ENCODE results near the gene PIP5K1B. TPM values are rescaled to one million over a fixed set of nuclear protein-coding genes. Genes with fewer than 3 reads are reported as not detected.

PIP5K1B gene
- total and polyA plus RNA-seq, 10 of the 15 experiments (the other 5 are each of a cell fraction or from before 2014, with no cell fraction given), result 6.8 to 16.3 (median 10.6) TPM

GRCh38 chr9:68744426-68744825 is 39.4 kb downstream of the PIP5K1B start:
- SMC1A ChIA-PET (ENCODE audit: uncharacterized antibody, unreplicated experiment), result interaction anchor here (0.8 to 1.8 kb wide), 2 partner anchors 16 to 169 kb away, joined by 3 to 4 read pairs; no protein-coding TSS in a partner anchor

GRCh38 chr9:68746525-68746924 is 41.5 kb downstream of the PIP5K1B start:
- Histone ChIP-seq H3K4me3 (no peak overlapping the region), H3K27ac (ENCODE audit: control insufficient read depth, insufficient read depth) (no peak overlapping the region), H3K9ac (ENCODE audit: control insufficient read depth, insufficient read depth, low read length) (no peak overlapping the region), H3K36me3 (ENCODE audit: control insufficient read depth in 2 of 2, insufficient read depth in 2 of 2, low read length in 1 of 2) (no peaks in the 10 kb centered on the region; a peak in 1 of 4 replicates), H3K4me1 (ENCODE audit: control insufficient read depth, insufficient read depth, low read length) (no peaks in the 10 kb centered on the region), H3K79me2 (ENCODE audit: control insufficient read depth, insufficient read depth, low read length) (no peaks in the 10 kb centered on the region), H3K4me2 (ENCODE audit: control insufficient read depth, insufficient read depth) (no peak overlapping the region), H3K9me3 (replicated peaks; ENCODE audit: control insufficient read depth, insufficient read depth, low read length) (no peaks in the 10 kb centered on the region), H3K27me3 (replicated peaks in 1 of 2; ENCODE audit: control insufficient read depth in 2 of 2, insufficient read depth in 2 of 2, low read length in 1 of 2) (no peaks in the 10 kb centered on the region), H4K20me1 (ENCODE audit: control insufficient read depth, insufficient read depth) (no peaks in the 10 kb centered on the region; the same call in 1 of the 2 replicates), H2AFZ (ENCODE audit: control insufficient read depth, low read depth, low read length) (no peak overlapping the region)
- ChIA-PET POLR2A (no interaction called here), SMC1A (ENCODE audit: uncharacterized antibody, unreplicated experiment) (interaction anchor here (0.6 to 0.8 kb wide), 2 partner anchors 14 to 123 kb away, joined by 3 read pairs; no protein-coding TSS in a partner anchor), RAD21 (ENCODE audit: unreplicated experiment) (no interaction called here), CTCF (interaction anchor here (0.6 kb wide), 1 partner anchor 11 kb away, joined by 3 read pairs; no protein-coding TSS in a partner anchor)
- in situ Hi-C loops (cut with MboI) (no loop called here), intact Hi-C loops (cut with micrococcal nuclease; ENCODE audit: unreplicated experiment) (no loop called here)
- WGBS (ENCODE audit: insufficient coverage, insufficient replicate concordance, low lambda C conversion rate, missing lambda C conversion rate), result 96% methylated on average over 2 of the region's 2 CpGs
- ATAC-seq (no peak), DNase-seq (ENCODE audit: low read depth, low spot score) (no peak), FAIRE-seq (no peak)
- BruUV-seq (replicated peaks), result no TSS peak
- TF ChIP-seq ZNF207 (IDR thresholded peaks at IDR 0.05; ENCODE audit: borderline replicate concordance) (no peak), ZNF217 (IDR thresholded peaks at IDR 0.05) (no peak), YY1 (IDR thresholded peaks at IDR 0.05; ENCODE audit: low read depth, low read length) (no peak), ATF2 (IDR thresholded peaks at IDR 0.05; ENCODE audit: low read length) (no peak), MTA2 (IDR thresholded peaks at IDR 0.05; ENCODE audit: low read depth) (no peak), ZNF622 (IDR thresholded peaks at IDR 0.05) (no peak), LARP7 (IDR thresholded peaks at IDR 0.05) (no peak), SMARCA5 (IDR thresholded peaks at IDR 0.05) (no peak), IKZF1 (conservative IDR thresholded peaks at IDR 0.05) (no peak), NFYB (IDR thresholded peaks at IDR 0.05; ENCODE audit: insufficient read depth, low read depth, low read length) (no peak), ATF7 (IDR thresholded peaks at IDR 0.05; ENCODE audit: low read depth) (no peak)
- TF ChIP-seq, protein P1, sequence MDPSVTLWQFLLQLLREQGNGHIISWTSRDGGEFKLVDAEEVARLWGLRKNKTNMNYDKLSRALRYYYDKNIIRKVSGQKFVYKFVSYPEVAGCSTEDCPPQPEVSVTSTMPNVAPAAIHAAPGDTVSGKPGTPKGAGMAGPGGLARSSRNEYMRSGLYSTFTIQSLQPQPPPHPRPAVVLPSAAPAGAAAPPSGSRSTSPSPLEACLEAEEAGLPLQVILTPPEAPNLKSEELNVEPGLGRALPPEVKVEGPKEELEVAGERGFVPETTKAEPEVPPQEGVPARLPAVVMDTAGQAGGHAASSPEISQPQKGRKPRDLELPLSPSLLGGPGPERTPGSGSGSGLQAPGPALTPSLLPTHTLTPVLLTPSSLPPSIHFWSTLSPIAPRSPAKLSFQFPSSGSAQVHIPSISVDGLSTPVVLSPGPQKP (IDR thresholded peaks at IDR 0.05; ENCODE audit: low read depth, low read length), result no peak
- TF ChIP-seq, protein P2, sequence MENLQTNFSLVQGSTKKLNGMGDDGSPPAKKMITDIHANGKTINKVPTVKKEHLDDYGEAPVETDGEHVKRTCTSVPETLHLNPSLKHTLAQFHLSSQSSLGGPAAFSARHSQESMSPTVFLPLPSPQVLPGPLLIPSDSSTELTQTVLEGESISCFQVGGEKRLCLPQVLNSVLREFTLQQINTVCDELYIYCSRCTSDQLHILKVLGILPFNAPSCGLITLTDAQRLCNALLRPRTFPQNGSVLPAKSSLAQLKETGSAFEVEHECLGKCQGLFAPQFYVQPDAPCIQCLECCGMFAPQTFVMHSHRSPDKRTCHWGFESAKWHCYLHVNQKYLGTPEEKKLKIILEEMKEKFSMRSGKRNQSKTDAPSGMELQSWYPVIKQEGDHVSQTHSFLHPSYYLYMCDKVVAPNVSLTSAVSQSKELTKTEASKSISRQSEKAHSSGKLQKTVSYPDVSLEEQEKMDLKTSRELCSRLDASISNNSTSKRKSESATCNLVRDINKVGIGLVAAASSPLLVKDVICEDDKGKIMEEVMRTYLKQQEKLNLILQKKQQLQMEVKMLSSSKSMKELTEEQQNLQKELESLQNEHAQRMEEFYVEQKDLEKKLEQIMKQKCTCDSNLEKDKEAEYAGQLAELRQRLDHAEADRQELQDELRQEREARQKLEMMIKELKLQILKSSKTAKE (IDR thresholded peaks at IDR 0.05; ENCODE audit: low read depth, poor library complexity, severe bottlenecking), result no peak

More at GRCh38 chr9:68744426-68744825, 39.4 kb downstream of the PIP5K1B start:
- ChIA-PET CTCF (no interaction called here), RAD21 (ENCODE audit: unreplicated experiment) (no interaction called here), POLR2A (no interaction called here)
- FAIRE-seq, result no peak
- Histone ChIP-seq H3K36me3 (ENCODE audit: control insufficient read depth in 2 of 2, insufficient read depth in 2 of 2, low read length in 1 of 2) (no peaks in the 10 kb centered on the region; a peak in 1 of 4 replicates), H3K9me3 (replicated peaks; ENCODE audit: control insufficient read depth, insufficient read depth, low read length) (no peaks in the 10 kb centered on the region), H3K27me3 (replicated peaks in 1 of 2; ENCODE audit: control insufficient read depth in 2 of 2, insufficient read depth in 2 of 2, low read length in 1 of 2) (no peaks in the 10 kb centered on the region), H3K27ac (ENCODE audit: control insufficient read depth, insufficient read depth) (no peak overlapping the region), H4K20me1 (ENCODE audit: control insufficient read depth, insufficient read depth) (no peaks in the 10 kb centered on the region; the same call in 1 of the 2 replicates), H3K9ac (ENCODE audit: control insufficient read depth, insufficient read depth, low read length) (no peak overlapping the region), H2AFZ (ENCODE audit: control insufficient read depth, low read depth, low read length) (no peak overlapping the region), H3K4me2 (ENCODE audit: control insufficient read depth, insufficient read depth) (no peak overlapping the region), H3K4me3 (no peak overlapping the region), H3K79me2 (ENCODE audit: control insufficient read depth, insufficient read depth, low read length) (no peaks in the 10 kb centered on the region), H3K4me1 (ENCODE audit: control insufficient read depth, insufficient read depth, low read length) (no peaks in the 10 kb centered on the region)
- DNase-seq (ENCODE audit: low read depth, low spot score), result no peak
- WGBS (ENCODE audit: insufficient coverage, insufficient replicate concordance, low lambda C conversion rate, missing lambda C conversion rate), result 63% methylated on average over 1 of the region's 1 CpG
- in situ Hi-C loops (cut with MboI), result no loop called here
- BruUV-seq (replicated peaks), result no TSS peak
- intact Hi-C loops (cut with micrococcal nuclease; ENCODE audit: unreplicated experiment), result loop anchor here (2.0 kb wide), 1 partner anchor 14 kb away; no protein-coding TSS in a partner anchor
- no peak for ATAC-seq
- no peak for TF ChIP-seq YBX1 (IDR thresholded peaks at IDR 0.05)
- TF ChIP-seq RUNX3 (IDR thresholded peaks at IDR 0.05; ENCODE audit: low read length), result peak; percentile 28; the same call in 1 of the 2 replicates
- no peak for TF ChIP-seq ZNF384 (IDR thresholded peaks at IDR 0.05; ENCODE audit: borderline replicate concordance, low read depth, low read length)
- no peak for TF ChIP-seq ASH2L (IDR thresholded peaks at IDR 0.05; ENCODE audit: borderline replicate concordance, low read depth)
